Calu3 (cell line): ENCODE results near the gene PHGDH. TPM values are rescaled to one million over a fixed set of nuclear protein-coding genes. Genes with fewer than 3 reads are reported as not detected.

Experiments
- BruUV-seq: library from RNA; stranded (reverse); fragments of 400-500 nt; replicated peaks from 2 replicates; lab custom pipeline; 2021; lab: Mats Ljungman, UMichigan
- CTCF ChIA-PET: fragments of 300-600 bp; sonication (Branson Sonifier 250); formaldehyde crosslinking; loops from one replicate; lab custom pipeline; 2022; ENCODE audit warnings: antibody characterized with exemption; lab: Charles Lee
- DNase-seq: peaks from one replicate; pipeline ENCODE4 v3.0.0; 2022
- H3K27ac Mint-ChIP-seq: one replicate; pipeline ENCODE4 v1.8.0; 2022; ENCODE audit warnings: mixed read lengths; ENCODE audit not compliant: unreplicated experiment
- H3K27me3 Mint-ChIP-seq: one replicate; pipeline ENCODE4 v1.8.0; 2022; ENCODE audit warnings: mixed read lengths; ENCODE audit not compliant: unreplicated experiment
- H3K36me3 Mint-ChIP-seq: one replicate; pipeline ENCODE4 v1.8.0; 2022; ENCODE audit warnings: mild to moderate bottlenecking, moderate library complexity, mixed read lengths; ENCODE audit not compliant: insufficient read depth, unreplicated experiment
- H3K4me1 Mint-ChIP-seq: one replicate; pipeline ENCODE4 v1.8.0; 2022; ENCODE audit warnings: mild to moderate bottlenecking, low read depth, mixed read lengths; ENCODE audit not compliant: unreplicated experiment
- H3K4me3 Mint-ChIP-seq: one replicate; pipeline ENCODE4 v1.8.0; 2022; ENCODE audit warnings: mild to moderate bottlenecking, low read depth, moderate library complexity, mixed read lengths; ENCODE audit not compliant: unreplicated experiment
- H3K9me3 Mint-ChIP-seq: one replicate; pipeline ENCODE4 v1.8.0; 2022; ENCODE audit warnings: low read depth, mixed read lengths; ENCODE audit not compliant: unreplicated experiment
- CTCF ChIP-seq: fragments of 200-600 bp; IDR thresholded peaks from one replicate; pipeline ENCODE4 v1.8.0; 2022; ENCODE audit warnings: antibody characterized with exemption; ENCODE audit not compliant: unreplicated experiment
- intact Hi-C: fragments of 100-400 bp; cut with micrococcal nuclease; formaldehyde crosslinking; loops from one replicate; pipeline ENCODE4 v1.10.0; 2022; ENCODE audit not compliant: unreplicated experiment
- total RNA-seq: library from RNA; stranded (reverse); gene quantifications from 2 replicates; pipeline ENCODE4 v1.2.3, GENCODE V29; 2022

The PHGDH gene
- total RNA-seq, 1 experiment from 2014 or later = 199 TPM

DNA sequence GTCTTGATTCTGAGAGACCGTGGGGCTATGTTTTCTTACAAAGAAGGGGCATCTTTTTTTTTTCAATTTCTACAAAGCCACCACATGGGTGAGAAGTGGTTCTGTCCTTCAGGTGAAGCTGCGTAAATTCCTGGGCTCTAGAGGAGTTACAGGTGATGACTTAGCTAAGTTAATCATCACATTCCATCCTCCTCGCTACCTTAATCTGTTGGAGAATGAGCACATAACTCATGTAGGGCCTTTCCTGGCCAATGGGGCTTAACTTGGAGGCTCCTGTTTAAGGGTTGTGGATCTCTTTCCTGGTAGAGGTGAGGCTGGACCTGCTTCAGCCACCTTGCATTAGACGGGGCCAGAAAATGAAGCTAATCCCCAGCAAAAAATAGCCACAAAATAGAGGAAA, 79.6 kb downstream of the PHGDH start:
- no peak for DNase-seq
- Mint-ChIP-seq H3K9me3 (no peaks in the 10 kb centered on the region), H3K27ac (peak overlapping the region; percentile 60), H3K36me3 (peaks cover 4% of the 10 kb centered on the region), H3K27me3 (no peaks in the 10 kb centered on the region), H3K4me3 (no peak overlapping the region), H3K4me1 (peaks cover 57% of the 10 kb centered on the region)
- no TSS peak for BruUV-seq
- intact Hi-C loops = no loop called here
- CTCF ChIA-PET = no interaction called here
- no peak for TF ChIP-seq CTCF

Other genes starting within 250 kb of the PHGDH start
- gene HSD3B1, start 204.7 kb upstream of the PHGDH start, total RNA-seq = not detected in 2 replicates
- 3.9 and 4.8 TPM in 2 replicates for gene ZNF697, start 63.7 kb upstream of the PHGDH start, total RNA-seq
- gene HMGCS2, start 57.0 kb downstream of the PHGDH start, total RNA-seq = not detected in 2 replicates
- not detected in 2 replicates for gene REG4, start 99.5 kb downstream of the PHGDH start, total RNA-seq
- not detected in 2 replicates for gene ADAM30, start 184.6 kb downstream of the PHGDH start, total RNA-seq